Measurements from ENCODE around the gene TTC34.

DNA sequence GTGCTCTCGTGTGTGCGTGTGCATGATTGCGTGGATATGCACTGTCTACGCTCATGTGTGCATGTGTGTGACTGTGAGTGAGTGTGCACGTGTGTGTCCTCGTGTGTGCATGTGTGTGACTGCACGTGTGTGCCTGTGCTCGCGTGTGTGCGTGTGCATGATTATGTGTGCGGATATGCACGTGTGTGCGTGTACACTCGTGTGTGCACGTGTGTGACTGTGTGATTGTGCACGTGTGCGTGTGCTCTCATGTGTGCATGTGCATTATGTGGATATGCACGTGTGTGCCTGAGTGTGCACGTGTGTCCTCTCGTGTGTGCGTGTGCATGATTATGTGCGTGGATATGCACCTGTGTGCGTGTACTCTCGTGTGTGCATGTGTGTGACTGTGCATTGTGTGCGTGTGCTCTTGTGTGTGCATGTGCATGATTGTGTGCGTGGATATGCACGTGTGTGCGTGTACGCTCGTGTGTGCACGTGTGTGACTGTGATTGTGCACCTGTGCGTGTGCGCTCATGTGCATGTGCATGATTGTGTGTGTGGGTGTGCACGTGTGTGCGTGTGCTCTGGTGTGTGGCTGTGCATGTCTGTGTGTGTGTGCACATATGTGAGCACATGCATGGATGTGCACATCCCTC, 170.9 kb downstream of the TTC34 start:
- no peak for TF ChIP-seq POLR2A (IDR thresholded peaks at IDR 0.05)
- TF ChIP-seq, protein P1, sequence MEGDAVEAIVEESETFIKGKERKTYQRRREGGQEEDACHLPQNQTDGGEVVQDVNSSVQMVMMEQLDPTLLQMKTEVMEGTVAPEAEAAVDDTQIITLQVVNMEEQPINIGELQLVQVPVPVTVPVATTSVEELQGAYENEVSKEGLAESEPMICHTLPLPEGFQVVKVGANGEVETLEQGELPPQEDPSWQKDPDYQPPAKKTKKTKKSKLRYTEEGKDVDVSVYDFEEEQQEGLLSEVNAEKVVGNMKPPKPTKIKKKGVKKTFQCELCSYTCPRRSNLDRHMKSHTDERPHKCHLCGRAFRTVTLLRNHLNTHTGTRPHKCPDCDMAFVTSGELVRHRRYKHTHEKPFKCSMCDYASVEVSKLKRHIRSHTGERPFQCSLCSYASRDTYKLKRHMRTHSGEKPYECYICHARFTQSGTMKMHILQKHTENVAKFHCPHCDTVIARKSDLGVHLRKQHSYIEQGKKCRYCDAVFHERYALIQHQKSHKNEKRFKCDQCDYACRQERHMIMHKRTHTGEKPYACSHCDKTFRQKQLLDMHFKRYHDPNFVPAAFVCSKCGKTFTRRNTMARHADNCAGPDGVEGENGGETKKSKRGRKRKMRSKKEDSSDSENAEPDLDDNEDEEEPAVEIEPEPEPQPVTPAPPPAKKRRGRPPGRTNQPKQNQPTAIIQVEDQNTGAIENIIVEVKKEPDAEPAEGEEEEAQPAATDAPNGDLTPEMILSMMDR (IDR thresholded peaks at IDR 0.05) = no peak

Data from sigmoid colon (tissue), 3 donors.